ENCODE data around the gene MYLK2. TPM values are rescaled to one million over a fixed set of nuclear protein-coding genes. Genes with fewer than 3 reads are reported as not detected.

Gene MYLK2
- total RNA-seq, 2 donors from 2014 or later, result 0.12 TPM; not detected in 1

- TF ChIP-seq CTCF (IDR thresholded peaks at IDR 0.05), result no peak
- no peak for DNase-seq (ENCODE audit: low spot score)
- peaks cover 0 to 20% of the 10 kb centered on the region in 2 donors for H3K4me1 ChIP-seq
- no peaks in the 10 kb centered on the region for H3K36me3 ChIP-seq
- no peaks in the 10 kb centered on the region for H3K27me3 ChIP-seq
- H3K9me3 ChIP-seq, result no peaks in the 10 kb centered on the region
- no peak overlapping the region for H3K4me3 ChIP-seq
- H3K27ac ChIP-seq, result no peak overlapping the region
Observed at GRCh38 chr20:31866221-31866620, 47.1 kb downstream of the MYLK2 start.

- H3K27me3 ChIP-seq, result no peaks in the 10 kb centered on the region
- no peak overlapping the region for H3K27ac ChIP-seq
- TF ChIP-seq CTCF (IDR thresholded peaks at IDR 0.05), result no peak
- peaks cover 0 to 13% of the 10 kb centered on the region in 2 donors for H3K4me1 ChIP-seq
- H3K4me3 ChIP-seq, result peak overlapping the region; percentile 64 to 68
- no peak for DNase-seq (ENCODE audit: low spot score)
- H3K36me3 ChIP-seq, result no peaks in the 10 kb centered on the region
- H3K9me3 ChIP-seq, result no peaks in the 10 kb centered on the region
Observed at GRCh38 chr20:31868853-31869672, 49.9 kb downstream of the MYLK2 start.

DNA sequence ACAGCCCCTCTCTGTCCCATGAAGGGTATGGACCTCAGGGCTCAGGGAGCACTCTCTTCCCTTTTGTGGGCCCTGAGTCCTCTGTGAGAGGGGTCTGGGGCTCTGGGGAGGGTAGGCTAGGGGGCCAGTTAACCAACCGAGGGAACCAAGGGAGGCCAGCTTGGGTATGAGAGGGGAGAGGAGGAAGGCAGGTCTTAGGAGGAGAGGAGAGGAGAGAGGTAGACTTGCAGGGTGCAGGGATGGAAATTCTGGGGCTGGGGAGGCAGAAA lies 50.5 kb downstream of the MYLK2 start:
- no peak for DNase-seq (ENCODE audit: low spot score)
- peak overlapping the region; percentile 64 to 68 for H3K4me3 ChIP-seq
- no peak for TF ChIP-seq CTCF (IDR thresholded peaks at IDR 0.05)
- peaks cover 0 to 13% of the 10 kb centered on the region in 2 donors for H3K4me1 ChIP-seq
- no peaks in the 10 kb centered on the region for H3K36me3 ChIP-seq
- no peaks in the 10 kb centered on the region for H3K27me3 ChIP-seq
- H3K9me3 ChIP-seq, result no peaks in the 10 kb centered on the region
- H3K27ac ChIP-seq, result peak overlapping the region; percentile 44 to 70

GRCh38 chr20:31869942-31870725 lies 51.0 kb downstream of the MYLK2 start, which contains the start of the genes DUSP15 and TTLL9:
DUSP15 (minus strand) TSS chr20:31870527; CDS start chr20:31870337, 190 bp downstream.
TTLL9 (plus strand) TSS chr20:31870634; CDS start chr20:31871127, 493 bp downstream.
- Histone ChIP-seq H3K9me3 (no peaks in the 10 kb centered on the region), H3K36me3 (no peaks in the 10 kb centered on the region), H3K27ac (peak within 1 kb of the TSS; percentile 44 to 70), H3K4me3 (peak within 1 kb of the TSS; percentile 64 to 68), H3K27me3 (no peaks in the 10 kb centered on the region), H3K4me1 (peaks cover 0 to 13% of the 10 kb centered on the region in 2 donors)
- no peak for DNase-seq (ENCODE audit: low spot score)
- no peak for TF ChIP-seq CTCF (IDR thresholded peaks at IDR 0.05)

DNA sequence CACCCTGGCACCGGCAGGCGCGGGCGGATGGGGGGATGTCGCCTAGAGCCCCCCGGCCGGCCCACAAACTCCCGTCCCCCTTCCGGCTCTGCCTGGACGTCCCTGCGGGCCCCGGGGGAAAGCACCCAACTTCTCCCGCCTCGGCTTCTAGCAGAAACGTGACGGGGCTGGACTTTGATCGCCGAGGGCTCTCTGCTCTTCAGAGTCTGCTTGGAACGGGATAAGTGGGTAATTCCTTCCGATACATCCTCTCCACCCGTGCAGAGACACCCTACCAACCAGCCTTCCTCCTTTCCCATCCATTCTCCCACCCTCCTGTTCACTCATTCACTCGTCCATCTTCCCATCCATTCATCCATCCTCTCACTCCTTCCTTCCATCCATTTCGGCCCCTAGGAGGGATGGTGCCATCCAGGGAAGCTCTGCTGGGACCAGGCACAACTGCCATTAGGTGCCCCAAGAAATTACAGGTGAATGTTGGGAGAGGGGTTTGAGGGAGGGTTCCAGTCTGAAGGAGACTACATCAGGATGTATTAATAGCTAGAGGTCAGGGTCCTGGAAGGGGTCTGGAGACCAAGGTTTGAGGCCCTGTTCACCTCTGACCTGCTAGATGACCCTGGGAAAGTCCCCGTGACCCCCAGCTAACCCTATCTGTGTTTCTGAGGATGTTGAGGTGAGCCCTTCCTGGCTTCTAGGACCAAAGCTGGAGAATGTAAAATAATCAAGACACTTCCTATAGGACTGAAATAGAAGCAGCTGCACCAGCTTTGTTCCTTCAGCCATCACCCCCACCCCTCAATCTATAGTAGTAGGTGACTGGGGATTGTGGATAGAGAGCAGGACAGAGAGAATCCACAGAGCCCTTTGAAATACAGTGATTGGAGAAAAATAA lies 51.8 kb downstream of the MYLK2 start:
- peaks cover 0 to 13% of the 10 kb centered on the region in 2 donors for H3K4me1 ChIP-seq
- H3K36me3 ChIP-seq, result no peaks in the 10 kb centered on the region
- H3K27me3 ChIP-seq, result no peaks in the 10 kb centered on the region
- TF ChIP-seq CTCF (IDR thresholded peaks at IDR 0.05), result no peak
- H3K4me3 ChIP-seq, result peak overlapping the region; percentile 64 to 68
- DNase-seq (ENCODE audit: low spot score), result no peak
- H3K9me3 ChIP-seq, result no peaks in the 10 kb centered on the region
- peak overlapping the region; percentile 44 to 70 for H3K27ac ChIP-seq
